Stimulated activated CD8-positive, alpha-beta memory T cell treated with anti-CD3 and anti-CD28 coated beads, Interleukin-15, amount 100 ng/mL, for 24 hours (primary cell): ENCODE results near the gene EDA2R.

Experiments
- DNase-seq: peaks from one replicate; pipeline ENCODE4 v3.0.0-alpha.2; 2020; ENCODE audit warnings: low read depth

EDA2R gene, protein sequence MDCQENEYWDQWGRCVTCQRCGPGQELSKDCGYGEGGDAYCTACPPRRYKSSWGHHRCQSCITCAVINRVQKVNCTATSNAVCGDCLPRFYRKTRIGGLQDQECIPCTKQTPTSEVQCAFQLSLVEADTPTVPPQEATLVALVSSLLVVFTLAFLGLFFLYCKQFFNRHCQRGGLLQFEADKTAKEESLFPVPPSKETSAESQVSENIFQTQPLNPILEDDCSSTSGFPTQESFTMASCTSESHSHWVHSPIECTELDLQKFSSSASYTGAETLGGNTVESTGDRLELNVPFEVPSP

DNA sequence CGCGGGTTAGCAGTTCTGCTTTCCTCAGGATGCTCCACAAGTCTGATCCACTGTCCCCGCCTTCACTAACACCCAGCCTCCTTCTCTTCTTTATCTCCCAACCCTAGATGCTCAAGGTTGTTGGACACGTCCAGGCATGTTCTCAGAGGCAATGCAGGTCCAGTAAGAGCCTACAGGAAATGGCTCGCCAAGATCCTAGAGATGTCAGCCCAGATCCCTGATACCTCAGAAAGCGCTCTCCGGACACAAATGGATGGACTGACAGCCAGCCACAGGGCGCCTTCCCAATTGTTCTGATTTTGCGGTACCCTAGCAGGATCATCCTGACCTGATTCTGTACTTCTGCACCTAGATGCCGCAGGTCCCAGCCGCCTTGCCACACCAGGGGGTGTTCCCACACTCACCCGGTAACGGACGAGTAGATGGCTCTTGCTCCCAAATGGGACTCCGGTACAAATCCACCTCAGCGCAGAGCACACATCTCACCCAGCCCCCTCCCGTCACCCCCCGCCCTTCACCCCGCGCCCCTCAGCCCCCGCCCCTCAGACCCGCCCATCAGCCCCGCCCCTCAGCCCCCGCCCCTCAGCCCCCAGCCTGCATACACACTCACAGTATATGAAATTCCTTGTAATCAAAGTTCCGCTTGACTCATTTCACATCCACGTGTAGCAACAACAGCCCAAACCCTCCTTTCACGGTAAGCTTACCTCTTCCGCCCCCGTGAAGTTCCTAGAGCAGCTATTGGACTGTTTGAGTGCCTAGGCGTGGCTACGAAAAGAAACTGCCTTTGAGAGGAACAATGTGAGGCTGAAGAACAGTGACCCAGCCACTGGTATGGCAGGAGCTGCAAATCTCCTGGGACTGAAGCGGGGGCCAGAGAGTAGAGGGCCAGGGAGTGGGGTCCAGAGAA, at the start of gene EDA2R:
TSS of gene EDA2R (minus strand) at position 488 of the 910 bp plus-strand sequence. CDS start 23,058 bp downstream, outside the sequence.
- no peak for DNase-seq

- no peak for DNase-seq
These were observed 45.3 kb upstream of the EDA2R start for GRCh38 chrX:66684196-66684595.

- no peak for DNase-seq
These were observed 41.6 kb upstream of the EDA2R start for GRCh38 chrX:66680451-66680850.

- no peak for DNase-seq
These were observed 38.6 kb upstream of the EDA2R start for GRCh38 chrX:66677430-66677829.

GRCh38 chrX:66676990-66677389, 38.1 kb upstream of the EDA2R start:
- no peak for DNase-seq

DNA sequence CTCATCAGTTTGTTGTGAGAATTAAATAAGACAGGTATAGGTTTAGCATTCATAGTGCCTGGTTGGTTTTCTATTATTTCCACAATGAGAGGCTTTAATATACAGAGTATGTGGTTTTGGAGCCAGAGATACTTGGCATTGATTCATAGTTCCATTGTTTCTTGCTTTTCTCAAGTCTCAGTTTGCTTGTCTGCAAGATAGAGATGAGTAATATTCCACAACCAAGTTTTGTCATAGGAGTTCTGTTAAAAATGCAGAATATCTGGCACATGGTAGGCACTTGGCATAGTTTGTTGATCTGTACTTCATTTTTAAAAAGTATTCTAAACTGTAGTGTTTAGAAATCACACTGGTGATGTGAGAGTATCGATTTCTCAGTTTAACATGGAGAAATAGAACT, 37.5 kb upstream of the EDA2R start:
- DNase-seq: no peak

DNA sequence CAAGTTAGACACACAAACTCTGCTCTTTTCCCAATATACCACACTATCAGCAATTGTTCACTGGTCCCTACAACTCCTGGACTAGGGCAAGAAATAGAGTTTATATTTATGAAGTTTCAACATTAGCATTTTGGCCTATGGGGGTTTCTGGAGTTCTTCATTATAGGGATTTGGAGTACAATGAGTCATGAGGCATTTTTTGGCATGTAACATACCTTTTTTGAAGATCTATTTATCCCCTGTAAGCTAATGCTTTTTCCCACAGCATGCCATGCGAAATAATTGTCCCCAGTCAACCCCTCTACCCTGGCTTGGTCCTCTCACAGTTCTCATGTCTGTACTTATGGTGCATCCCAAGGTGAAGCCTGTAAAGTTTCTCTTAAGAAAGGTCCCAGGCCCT, 36.7 kb upstream of the EDA2R start:
- DNase-seq: no peak

- DNase-seq: no peak
These were observed 35.6 kb upstream of the EDA2R start for GRCh38 chrX:66674506-66674905.

DNA sequence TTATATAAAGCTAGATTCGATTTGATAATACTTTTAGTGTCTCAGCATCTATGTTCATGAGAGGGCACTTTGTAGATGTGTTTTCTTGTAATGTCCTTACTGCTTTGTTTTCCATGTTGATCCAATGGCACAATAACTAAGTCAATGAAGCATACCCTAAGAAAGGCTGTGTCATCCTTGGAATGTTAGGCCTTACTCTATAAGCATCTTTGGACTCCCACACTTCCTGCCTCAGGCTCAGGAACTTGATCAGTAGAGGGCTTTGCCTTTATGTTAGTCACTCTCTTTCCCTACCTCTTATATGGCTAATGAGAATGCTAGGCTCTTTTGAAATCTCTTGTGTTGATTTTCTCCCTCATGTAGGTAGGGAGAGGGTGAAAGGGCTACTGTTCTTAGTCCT, 33.2 kb upstream of the EDA2R start:
- DNase-seq: no peak

DNA sequence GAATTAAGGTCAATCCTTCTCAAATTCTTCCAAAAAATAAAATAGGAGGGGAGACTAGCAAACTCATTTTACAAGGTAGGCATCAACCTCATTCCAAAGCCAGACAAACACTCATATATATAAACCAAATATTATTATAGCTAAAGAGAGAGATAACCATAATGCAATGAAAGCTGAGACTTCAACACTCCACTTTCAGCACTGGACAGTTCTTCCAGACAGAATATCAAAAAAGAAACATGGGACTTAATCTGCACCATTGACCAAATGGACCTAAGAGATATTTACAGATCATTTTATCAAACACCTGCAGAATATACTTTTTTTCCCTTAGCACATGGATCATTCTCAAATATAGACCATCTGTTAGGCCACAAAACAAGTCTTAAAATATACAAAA, 15.5 kb upstream of the EDA2R start:
- no peak for DNase-seq

DNA sequence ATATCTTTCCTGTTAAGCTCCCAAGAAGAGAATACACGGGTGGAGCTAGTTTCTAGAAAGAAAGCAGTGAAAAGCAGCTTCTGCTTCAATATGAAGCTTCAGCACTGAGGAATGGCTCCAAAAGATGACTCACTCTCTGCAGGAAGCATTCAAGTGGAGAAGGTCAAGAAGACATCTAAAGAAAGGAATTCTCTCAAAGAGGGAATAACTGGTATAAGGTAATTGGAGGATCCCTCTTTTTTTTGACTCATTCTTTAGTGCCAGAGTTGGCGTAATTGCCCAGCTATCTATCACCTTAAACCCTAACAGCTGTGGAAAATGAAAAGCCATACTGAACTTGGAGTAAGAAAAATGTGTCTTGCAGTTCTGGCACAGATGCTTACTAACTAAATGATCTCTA, 3.5 kb downstream of the EDA2R start:
- no peak for DNase-seq

- no peak for DNase-seq
These were observed 4.6 kb downstream of the EDA2R start for GRCh38 chrX:66634272-66634671.

- no peak for DNase-seq
These were observed 5.3 kb downstream of the EDA2R start for GRCh38 chrX:66633541-66633940.

DNA sequence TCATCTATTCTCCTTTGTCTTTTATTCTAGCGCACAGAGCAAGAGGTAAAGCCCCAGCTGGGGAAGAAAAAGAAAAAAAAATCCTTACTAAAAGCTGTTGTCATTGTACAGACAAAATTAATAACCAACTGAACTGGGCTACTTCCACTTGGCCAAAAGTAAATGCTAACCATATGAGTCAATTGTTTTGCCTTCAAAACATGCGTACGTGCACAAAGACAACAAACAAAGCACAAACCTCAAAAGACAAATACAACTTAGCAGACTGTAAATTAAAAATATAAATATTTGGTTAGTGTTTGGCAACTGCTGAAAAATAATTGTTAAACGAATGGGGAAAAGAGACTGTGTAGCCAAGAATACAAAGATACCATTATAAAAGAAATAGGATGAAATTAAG, 5.9 kb downstream of the EDA2R start:
- DNase-seq: no peak

DNA sequence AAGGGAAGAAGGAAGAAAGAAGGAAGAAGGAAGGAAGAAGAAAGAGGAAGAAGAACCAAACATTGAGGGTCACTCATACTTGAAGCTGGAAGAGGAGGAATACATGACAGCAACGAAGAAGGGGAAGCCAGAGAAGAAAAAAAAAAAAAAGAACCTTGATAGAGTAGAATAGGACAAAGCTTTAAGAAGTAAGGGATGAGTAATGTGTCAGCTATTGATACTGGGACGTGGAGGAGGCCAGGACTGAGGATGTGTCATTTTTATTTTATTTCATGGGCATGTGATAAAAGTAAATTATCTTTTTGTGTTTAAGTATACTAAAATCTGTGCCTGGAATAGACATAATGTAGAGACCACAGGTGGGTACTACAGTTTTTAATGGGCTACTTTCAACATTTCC, 6.4 kb downstream of the EDA2R start:
- no peak for DNase-seq

DNA sequence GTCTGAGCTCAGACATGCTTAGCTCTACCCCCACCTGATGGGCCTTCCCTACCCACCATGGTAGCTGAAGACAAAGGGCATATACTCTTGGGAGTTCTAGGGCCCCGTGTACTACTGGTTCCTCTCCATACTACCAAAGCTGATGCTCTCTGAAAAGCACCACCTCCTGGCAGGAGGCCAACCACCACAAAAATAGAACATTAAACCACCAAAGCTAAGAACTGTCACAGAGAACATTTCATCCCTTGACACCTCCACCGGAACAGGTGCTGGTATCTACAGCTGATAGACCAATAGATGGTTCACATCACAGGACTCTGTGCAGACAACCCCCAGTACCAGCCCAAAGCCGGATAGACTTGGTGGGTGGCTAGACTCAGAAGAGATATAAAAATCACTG, 13.4 kb downstream of the EDA2R start:
- DNase-seq: no peak

DNA sequence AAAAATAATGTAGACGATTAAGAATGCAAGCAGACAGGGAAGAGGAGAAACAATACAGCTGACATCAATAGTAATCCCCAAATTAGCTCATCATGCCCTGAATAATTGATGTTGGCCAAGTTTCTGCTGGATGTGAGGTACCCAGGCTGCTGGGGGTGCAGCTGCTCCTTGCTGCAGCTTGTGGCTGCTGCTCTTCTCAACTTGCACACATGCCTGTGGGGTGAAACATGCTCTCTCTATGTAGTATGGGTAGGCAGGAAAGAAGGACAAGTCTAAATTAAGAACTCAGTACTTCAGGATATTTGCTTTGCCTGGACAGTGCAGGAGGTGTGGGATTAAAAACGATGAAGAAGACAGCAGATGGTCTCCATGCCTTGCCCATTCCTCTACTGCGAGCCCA, 16.7 kb downstream of the EDA2R start:
- DNase-seq: no peak

DNA sequence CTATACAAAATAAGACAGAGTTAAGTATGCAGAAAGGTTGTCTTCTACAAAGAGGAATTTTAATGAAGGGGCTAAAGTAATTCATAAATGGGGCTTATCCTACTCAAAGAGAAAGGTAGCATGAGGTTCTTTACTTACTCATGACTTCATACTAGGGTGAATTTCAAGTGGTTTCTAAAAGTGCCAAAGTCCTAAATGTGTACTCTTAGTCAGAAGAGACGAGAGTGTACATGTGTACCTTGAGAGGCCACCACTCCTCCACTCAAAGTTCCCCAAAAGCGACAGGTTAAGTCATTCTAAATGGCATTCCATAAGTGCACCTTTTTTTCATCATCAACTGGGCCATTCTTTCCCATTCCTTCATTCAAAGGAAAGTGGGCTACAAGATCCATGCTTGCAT, 21.9 kb downstream of the EDA2R start:
- no peak for DNase-seq

- DNase-seq: no peak
These were observed 36.4 kb downstream of the EDA2R start for GRCh38 chrX:66602381-66602938.

- DNase-seq: no peak
These were observed 37.4 kb downstream of the EDA2R start for GRCh38 chrX:66601522-66601921.

DNA sequence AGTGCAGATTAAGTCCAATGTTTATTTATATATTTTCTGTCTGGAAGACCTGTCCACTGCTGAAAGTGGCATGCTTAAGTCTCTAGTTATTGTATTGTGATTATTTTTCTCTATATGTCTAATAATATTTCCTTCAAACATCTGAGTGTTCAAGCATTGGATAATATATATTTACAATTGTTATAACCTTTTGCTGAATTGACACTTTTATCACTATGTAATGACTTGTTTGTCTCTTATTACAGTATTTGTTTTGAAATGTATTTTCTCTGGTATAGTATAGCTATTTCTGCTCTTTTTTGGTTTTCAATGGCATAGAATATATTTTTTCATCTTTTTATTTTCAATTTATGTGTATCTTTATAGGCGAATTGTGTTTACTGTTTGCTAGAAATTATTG, 59.7 kb downstream of the EDA2R start:
- no peak for DNase-seq

GRCh38 chrX:66553973-66554372, 84.9 kb downstream of the EDA2R start:
- DNase-seq: no peak

- DNase-seq: no peak
These were observed 91.0 kb downstream of the EDA2R start for GRCh38 chrX:66547847-66548369.
